Fibroblast of villous mesenchyme (primary cell): ENCODE measurements around the gene KLHL30. TPM values are rescaled to one million over a fixed set of nuclear protein-coding genes. Genes with fewer than 3 reads are reported as not detected.

ENCODE experiments used
- DNase-seq: peaks from one replicate; pipeline ENCODE4 v3.0.0-alpha.2; 2010; ENCODE audit warnings: low read depth
- H3K4me3 ChIP-seq: 2 replicates; pipeline ENCODE4 v1.5.1; 2011; ENCODE audit warnings: low read depth, mild to moderate bottlenecking, low read length
- total RNA-seq: library from RNA; depleted of rRNA; stranded (reverse); fragments of >200 nt; gene quantifications from 2 replicates; pipeline ENCODE4 v1.2.3, GENCODE V29; 2012
- TF ChIP-seq, protein P1 (sequence below): IDR thresholded peaks from 2 replicates; pipeline ENCODE4 v1.5.1; 2012; ENCODE audit warnings: low read depth, mild to moderate bottlenecking, low read length; ENCODE audit not compliant: insufficient read depth

Gene KLHL30
- total RNA-seq, 1 donor: 0.43 TPM

DNA sequence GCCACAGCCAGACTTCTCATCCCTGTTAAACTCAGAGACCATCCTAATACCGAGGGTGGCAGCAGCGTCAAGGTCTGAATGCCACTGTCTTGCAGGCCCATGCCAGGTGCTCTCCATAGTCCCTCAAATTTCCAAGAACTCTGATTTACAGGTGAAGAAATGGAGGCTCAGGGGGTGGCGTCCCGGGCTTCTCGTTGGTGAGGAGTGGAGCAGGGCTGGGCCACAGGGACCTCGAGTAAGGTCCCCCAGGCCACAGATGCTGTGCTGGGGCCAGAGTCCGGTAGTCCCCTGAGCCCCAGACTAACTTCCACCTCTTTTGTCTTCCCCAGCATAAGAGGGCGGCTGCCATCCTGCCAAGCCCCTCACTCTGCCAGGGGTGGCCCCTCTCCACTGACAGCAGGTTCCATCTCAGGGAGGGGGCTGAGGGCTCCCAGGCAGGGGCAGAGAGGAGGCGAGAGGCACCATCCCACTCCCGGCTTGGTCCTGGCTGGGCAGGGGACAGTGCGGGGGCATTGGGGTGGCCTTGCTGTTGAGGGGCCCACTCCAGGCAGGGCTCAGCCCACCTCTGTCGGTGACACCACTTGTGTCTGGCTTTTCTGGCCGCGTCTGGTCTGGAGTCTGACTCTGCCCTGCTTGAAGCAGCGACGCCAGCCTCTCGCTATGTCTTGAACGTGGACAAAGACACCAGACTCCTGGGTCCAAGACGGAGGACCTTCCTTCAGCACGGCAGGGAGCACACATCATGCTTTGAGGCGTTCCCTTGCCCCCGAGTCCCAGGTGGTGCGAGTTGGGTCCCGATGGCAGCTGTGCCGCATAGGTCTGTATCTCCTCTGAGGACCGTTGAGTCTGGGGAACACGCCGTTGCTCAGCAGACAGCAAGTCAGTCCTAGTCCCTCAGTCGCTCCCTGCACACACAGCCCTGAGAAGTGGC is 15.9 kb upstream of the KLHL30 start:
- TF ChIP-seq, protein P1, sequence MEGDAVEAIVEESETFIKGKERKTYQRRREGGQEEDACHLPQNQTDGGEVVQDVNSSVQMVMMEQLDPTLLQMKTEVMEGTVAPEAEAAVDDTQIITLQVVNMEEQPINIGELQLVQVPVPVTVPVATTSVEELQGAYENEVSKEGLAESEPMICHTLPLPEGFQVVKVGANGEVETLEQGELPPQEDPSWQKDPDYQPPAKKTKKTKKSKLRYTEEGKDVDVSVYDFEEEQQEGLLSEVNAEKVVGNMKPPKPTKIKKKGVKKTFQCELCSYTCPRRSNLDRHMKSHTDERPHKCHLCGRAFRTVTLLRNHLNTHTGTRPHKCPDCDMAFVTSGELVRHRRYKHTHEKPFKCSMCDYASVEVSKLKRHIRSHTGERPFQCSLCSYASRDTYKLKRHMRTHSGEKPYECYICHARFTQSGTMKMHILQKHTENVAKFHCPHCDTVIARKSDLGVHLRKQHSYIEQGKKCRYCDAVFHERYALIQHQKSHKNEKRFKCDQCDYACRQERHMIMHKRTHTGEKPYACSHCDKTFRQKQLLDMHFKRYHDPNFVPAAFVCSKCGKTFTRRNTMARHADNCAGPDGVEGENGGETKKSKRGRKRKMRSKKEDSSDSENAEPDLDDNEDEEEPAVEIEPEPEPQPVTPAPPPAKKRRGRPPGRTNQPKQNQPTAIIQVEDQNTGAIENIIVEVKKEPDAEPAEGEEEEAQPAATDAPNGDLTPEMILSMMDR: no peak
- no peak for DNase-seq
- H3K4me3 ChIP-seq: no peak overlapping the region

DNA sequence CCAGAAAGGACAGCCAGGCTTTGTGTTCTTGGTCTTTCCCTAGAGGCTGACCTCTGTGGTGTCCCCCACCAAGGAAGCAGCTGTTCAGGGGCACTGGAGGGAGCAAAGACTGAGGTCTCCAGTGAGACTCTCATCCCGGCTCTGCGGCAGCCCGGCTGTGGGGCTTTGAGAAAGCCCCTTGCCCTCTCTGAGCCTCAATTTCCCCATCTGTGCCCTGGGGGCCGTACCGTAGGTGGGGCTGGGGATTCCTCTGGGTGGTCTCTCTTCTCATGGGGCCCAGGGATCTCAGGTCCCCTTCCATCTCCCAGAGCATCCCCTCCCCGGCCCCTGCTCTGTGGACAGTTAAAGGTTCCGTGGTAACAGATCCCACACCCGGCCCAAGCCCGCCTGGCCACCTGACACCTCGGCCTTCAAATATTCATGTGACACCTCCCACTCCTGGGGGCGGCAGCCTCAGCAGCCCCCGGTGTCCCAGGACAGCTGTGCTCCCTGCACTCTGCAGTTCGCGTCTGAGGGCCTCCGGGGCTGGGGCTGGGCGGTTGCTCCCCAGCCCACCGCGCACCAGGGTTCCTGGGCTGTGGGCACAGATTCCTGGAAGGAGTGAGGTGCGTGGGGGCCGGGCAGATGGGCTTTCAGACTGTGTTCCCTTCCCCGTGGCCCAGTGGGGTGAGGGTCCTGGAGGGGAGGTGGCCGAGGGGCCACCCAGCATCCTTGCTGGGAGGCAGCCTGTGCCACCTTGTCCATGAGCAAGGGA is 15.1 kb upstream of the KLHL30 start:
- TF ChIP-seq, protein P1: no peak
- H3K4me3 ChIP-seq: no peak overlapping the region
- no peak for DNase-seq

DNA sequence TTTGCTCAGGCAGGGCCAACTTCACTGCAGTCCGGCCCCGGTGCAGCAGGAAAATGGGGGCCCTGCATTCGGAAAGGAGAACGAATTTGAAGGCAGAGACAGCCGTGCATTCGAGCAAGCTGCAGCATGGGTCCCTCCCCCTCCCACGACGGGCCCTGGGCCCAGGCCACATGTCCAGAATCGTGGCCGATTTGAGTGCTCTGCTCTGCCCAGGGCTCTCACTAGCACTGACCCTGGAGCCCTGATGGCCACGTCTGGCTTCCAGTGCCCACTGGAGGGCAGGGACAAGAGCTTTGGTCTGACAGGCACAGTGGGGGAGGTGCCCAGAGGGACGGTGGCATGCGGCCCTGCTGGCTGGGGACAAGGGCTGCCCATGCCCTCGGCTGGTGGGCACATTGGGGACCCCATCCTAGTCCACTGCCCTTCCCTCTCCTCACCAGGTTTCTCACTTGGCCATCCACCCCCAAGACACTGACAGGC is 14.4 kb upstream of the KLHL30 start:
- TF ChIP-seq, protein P1: no peak
- no peak overlapping the region for H3K4me3 ChIP-seq
- no peak for DNase-seq

DNA sequence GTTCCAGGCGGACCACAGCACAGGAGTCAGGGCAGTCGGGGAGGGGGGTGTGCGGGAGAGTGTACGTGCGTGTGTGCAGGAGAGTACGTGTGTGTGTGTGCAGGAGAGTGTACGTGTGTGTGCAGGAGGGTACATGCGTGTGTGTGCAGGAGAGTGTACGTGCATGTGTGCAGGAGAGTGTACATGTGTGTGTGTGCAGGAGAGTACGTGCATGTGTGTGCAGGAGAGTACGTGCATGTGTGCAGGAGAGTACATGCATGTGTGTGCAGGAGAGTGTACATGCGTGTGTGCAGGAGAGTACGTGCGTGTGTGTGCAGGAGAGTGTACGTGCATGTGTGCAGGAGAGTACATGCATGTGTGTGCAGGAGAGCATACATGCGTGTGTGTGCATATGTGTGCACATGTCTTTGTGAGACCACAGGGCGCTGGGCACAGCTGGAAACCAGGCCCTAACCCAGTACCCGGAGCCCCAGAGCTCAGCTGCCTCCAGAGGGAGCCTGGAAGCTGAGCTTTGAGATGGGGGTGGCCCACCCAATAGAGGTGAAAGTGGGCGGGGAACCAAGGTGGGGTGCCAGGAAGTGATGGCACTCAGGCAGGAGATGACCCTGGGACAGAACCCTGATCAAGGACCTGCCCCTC is 13.9 kb upstream of the KLHL30 start:
- H3K4me3 ChIP-seq: no peak overlapping the region
- TF ChIP-seq, protein P1: no peak
- DNase-seq: no peak

DNA sequence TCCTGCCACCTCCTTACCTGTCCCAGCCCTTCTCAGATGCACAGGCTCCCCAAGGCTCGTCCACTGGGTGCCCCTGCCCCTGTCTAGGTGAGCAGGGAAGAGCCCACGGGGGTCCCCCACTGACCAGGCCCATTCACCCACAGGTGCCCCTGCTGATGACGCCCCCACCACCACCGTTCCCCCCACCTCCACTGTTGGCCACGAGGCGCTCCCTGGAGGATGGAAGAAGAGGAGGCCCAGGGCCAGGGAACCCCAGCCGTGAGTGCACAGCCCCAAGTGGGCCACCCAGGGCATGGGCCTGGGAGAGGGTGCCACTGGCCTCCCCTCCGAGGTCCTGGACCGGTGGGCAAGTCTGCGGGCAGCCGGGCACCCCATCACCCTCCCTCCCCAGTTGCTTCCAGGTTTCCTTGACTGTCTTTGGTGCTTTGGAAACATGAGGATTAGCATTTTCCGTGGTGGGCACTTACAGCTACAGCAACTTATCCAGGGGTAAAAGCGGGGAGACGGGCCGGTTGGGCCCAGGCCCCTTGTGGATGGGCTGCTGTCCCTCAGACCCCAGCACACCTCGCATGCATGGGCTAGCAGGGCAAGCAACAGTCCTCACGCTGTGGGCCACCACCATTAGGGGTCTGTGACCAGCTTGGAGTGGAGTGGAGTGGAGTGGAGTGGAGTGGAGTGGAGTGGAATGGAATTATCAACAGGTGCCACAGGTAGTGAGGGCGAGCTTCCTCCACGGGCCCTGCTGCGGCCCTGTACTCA is 13.2 kb upstream of the KLHL30 start:
- H3K4me3 ChIP-seq: no peak overlapping the region
- TF ChIP-seq, protein P1: no peak
- no peak for DNase-seq

DNA sequence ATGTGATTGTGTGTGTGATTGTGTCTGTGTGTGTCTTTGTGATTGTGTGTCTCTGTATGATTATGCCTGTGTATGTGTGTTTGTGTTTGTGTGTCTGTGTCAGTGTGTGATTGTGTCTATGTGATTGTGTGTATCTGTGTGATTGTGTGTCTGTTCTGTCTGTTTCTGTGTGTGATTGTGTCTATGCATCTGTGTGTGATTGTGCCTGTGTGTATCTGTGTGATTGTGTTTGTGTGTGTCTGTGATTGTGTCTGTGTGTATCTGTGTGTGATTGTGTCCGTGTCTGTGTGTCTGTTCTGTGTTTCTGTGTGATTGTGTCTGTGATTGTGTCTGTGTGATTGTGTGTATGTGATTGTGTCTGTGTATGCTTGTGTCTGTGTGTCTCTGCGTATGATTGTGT is 12.1 kb upstream of the KLHL30 start:
- no peak for DNase-seq
- TF ChIP-seq, protein P1: no peak
- no peak overlapping the region for H3K4me3 ChIP-seq
